ENCODE measurements around the gene MGLL.

GRCh38 chr3:127805026-127805753 is 17.1 kb downstream of the MGLL start:
- TF ChIP-seq JUN (CRISPR knock-in tag; IDR thresholded peaks at IDR 0.05) (no peak), CTCF (IDR thresholded peaks at IDR 0.05) (no peak), AFF4 (CRISPR knock-in tag; IDR thresholded peaks at IDR 0.05; ENCODE audit: borderline replicate concordance) (no peak), ZSCAN18 (CRISPR knock-in tag; IDR thresholded peaks at IDR 0.05) (no peak), SMAD4 (CRISPR knock-in tag; IDR thresholded peaks at IDR 0.05) (no peak), CBFB (CRISPR knock-in tag; IDR thresholded peaks at IDR 0.05; ENCODE audit: low read depth) (no peak), E2F5 (CRISPR knock-in tag; IDR thresholded peaks at IDR 0.05) (no peak), ZNF512 (CRISPR knock-in tag; IDR thresholded peaks at IDR 0.05; ENCODE audit: borderline replicate concordance) (no peak), ATF1 (CRISPR knock-in tag; IDR thresholded peaks at IDR 0.05) (no peak), MAX (CRISPR knock-in tag; IDR thresholded peaks at IDR 0.05) (no peak), SMAD3 (CRISPR knock-in tag; IDR thresholded peaks at IDR 0.05; ENCODE audit: borderline replicate concordance) (no peak), OVOL2 (CRISPR knock-in tag; IDR thresholded peaks at IDR 0.05; ENCODE audit: borderline replicate concordance) (no peak), PRDM15 (CRISPR knock-in tag; IDR thresholded peaks at IDR 0.05) (no peak)
